Peyer's patch (tissue), 4 donors: ENCODE results near the gene SKA3.

Source experiments
- CTCF ChIP-seq, 6 experiments: fragments of 450-650 bp in 4 of 6; fragments of 200-600 bp in 2 of 6; sonication (generic) in 1 of 6; IDR thresholded peaks; one replicate each; pipeline ENCODE4 v1.5.1; 2017 to 2019; ENCODE audit warnings: antibody characterized with exemption in 6 of 6, mild to moderate bottlenecking in 3 of 6, moderate library complexity in 1 of 6
- POLR2A ChIP-seq, 2 donors: fragments of 450-650 bp; IDR thresholded peaks; one replicate each; pipeline ENCODE4 v1.5.1; 2017; ENCODE audit warnings: antibody characterized with exemption in 2 of 2, mild to moderate bottlenecking in 2 of 2, moderate library complexity in 2 of 2

GRCh38 chr13:21208652-21209154 lies 32.4 kb upstream of the SKA3 start:
- TF ChIP-seq POLR2A (IDR thresholded peaks at IDR 0.05) (no peak), CTCF (IDR thresholded peaks at IDR 0.05) (no peak)
